Smooth muscle cell of the pulmonary artery (primary cell): ENCODE measurements around the gene SAMSN1. TPM values are rescaled to one million over a fixed set of nuclear protein-coding genes. Genes with fewer than 3 reads are reported as not detected.

Experiments used
- total RNA-seq: library from RNA; depleted of rRNA; stranded (reverse); fragments of >200 nt; gene quantifications from 2 replicates; pipeline ENCODE4 v1.2.3, GENCODE V29; 2014

Gene SAMSN1
- total RNA-seq = 0.10 TPM in 1 of 2 replicates, not detected in the other

GRCh38 chr21:14545906-14546480, at the start of gene SAMSN1:
TSS of gene SAMSN1 (minus strand) at chr21:14546315. CDS start at chr21:14546261, 54 bp downstream.

Other genes with a start within 250 kb of the SAMSN1 start
- gene HSPA13, start 163.2 kb downstream of the SAMSN1 start, total RNA-seq = 70.1 and 71.0 TPM in 2 replicates